ENCODE measurements around the gene GAN. TPM values are rescaled to one million over a fixed set of nuclear protein-coding genes. Genes with fewer than 3 reads are reported as not detected.

Gene GAN
- total RNA-seq, 2 donors from 2014 or later: 21.6 to 22.0 TPM

Other genes starting within 250 kb of the GAN start
- gene C16orf46, start 237.7 kb upstream of the GAN start, total RNA-seq: under 1 TPM in 1 of 2 donors, not detected in 1; 0.91 TPM
- gene GCSH, start 218.6 kb upstream of the GAN start, total RNA-seq: 10 to 100 TPM; 12.4 to 12.6 TPM
- not detected for gene BCO1, start 76.3 kb upstream of the GAN start, total RNA-seq
- gene CMIP, start 129.8 kb downstream of the GAN start, total RNA-seq: 10 to 100 TPM; 53.1 to 59.0 TPM

Data from activated T-cell treated with anti-CD3 and anti-CD28 coated beads, Interleukin-2, amount 50 U/mL, for 72 hours (primary cell).